ENCODE results near the gene OR56B4.

GRCh38 chr11:6095798-6096197 is 11.7 kb upstream of the OR56B4 start:
- no peak for TF ChIP-seq CTCF (IDR thresholded peaks at IDR 0.05; ENCODE audit: low read length)
- TF ChIP-seq EZH2 (IDR thresholded peaks at IDR 0.05; ENCODE audit: borderline replicate concordance, low read length), result no peak
